Measurements from ENCODE around the gene NLGN1.

GRCh38 chr3:173586166-173586565, 188.6 kb downstream of the NLGN1 start:
- TF ChIP-seq CTCF (IDR thresholded peaks at IDR 0.05) (no peak), POLR2AphosphoS5 (IDR thresholded peaks at IDR 0.05) (no peak)
